Liver (tissue), 9 donors: ENCODE measurements around the gene CYSRT1. TPM values are rescaled to one million over a fixed set of nuclear protein-coding genes. Genes with fewer than 3 reads are reported as not detected.

Experiments used
- DNase-seq: peaks from one replicate; pipeline ENCODE4 v3.0.0-alpha.2; 2017; ENCODE audit warnings: low spot score
- H3K27ac ChIP-seq, 2 donors: one replicate each; pipeline ENCODE4 v1.7.0; 2013; ENCODE audit warnings: inconsistent platforms in 2 of 2, low read length in 2 of 2, control low read depth in 1 of 2, low read depth in 1 of 2, mild to moderate bottlenecking in 1 of 2
- H3K27me3 ChIP-seq, 4 donors: one replicate each; pipeline versions ENCODE4 v1.6.1 to v1.7.0; 2013; ENCODE audit warnings: low read length in 3 of 4, inconsistent platforms in 1 of 4, mild to moderate bottlenecking in 1 of 4, moderate library complexity in 1 of 4; ENCODE audit not compliant: control insufficient read depth in 4 of 4, insufficient read depth in 4 of 4
- H3K36me3 ChIP-seq, 4 donors: one replicate each; pipeline versions ENCODE4 v1.6.1 to v1.7.0; 2013; ENCODE audit warnings: low read length in 3 of 4, mild to moderate bottlenecking in 3 of 4, low read depth in 1 of 4, moderate library complexity in 1 of 4; ENCODE audit not compliant: control insufficient read depth in 4 of 4, insufficient read depth in 3 of 4
- H3K4me1 ChIP-seq, 4 donors: one replicate each; pipeline versions ENCODE4 v1.6.1 to v1.7.0; 2013; ENCODE audit warnings: low read length in 3 of 4, mild to moderate bottlenecking in 3 of 4, moderate library complexity in 1 of 4; ENCODE audit not compliant: control insufficient read depth in 4 of 4, insufficient read depth in 4 of 4
- H3K4me3 ChIP-seq, 3 donors: one replicate each; pipeline versions ENCODE4 v1.6.1 to v1.7.0; 2013; ENCODE audit warnings: low read length in 3 of 3, control low read depth in 1 of 3, low read depth in 1 of 3, mild to moderate bottlenecking in 1 of 3
- H3K9ac ChIP-seq, 2 donors: one replicate each; pipeline ENCODE4 v1.7.0; 2013; ENCODE audit warnings: low read length in 2 of 2, mild to moderate bottlenecking in 2 of 2, moderate library complexity in 2 of 2, control low read depth in 1 of 2, low read depth in 1 of 2
- H3K9me3 ChIP-seq, 4 donors: one replicate each; pipeline versions ENCODE4 v1.6.1 to v1.7.0; 2013; ENCODE audit warnings: low read length in 3 of 4; ENCODE audit not compliant: control insufficient read depth in 4 of 4
- ATF3 ChIP-seq: IDR thresholded peaks from 2 replicates; pipeline ENCODE4 v1.6.1; 2016; ENCODE audit warnings: antibody characterized with exemption
- CTCF ChIP-seq: fragments of 150-350 bp; IDR thresholded peaks from 2 replicates; pipeline ENCODE4 v1.5.1; 2017; ENCODE audit warnings: improper control_type of control experiment, low read depth, low read length; ENCODE audit not compliant: missing input control
- EGR1 ChIP-seq, 2 donors: IDR thresholded peaks; 2 replicates each; pipeline ENCODE4 v1.6.1; 2016 to 2018; ENCODE audit warnings: antibody characterized with exemption in 2 of 2, low read depth in 2 of 2
- FOXA1 ChIP-seq: IDR thresholded peaks from 2 replicates; pipeline ENCODE4 v1.6.1; 2016; ENCODE audit warnings: antibody characterized with exemption
- FOXA2 ChIP-seq: IDR thresholded peaks from 2 replicates; pipeline ENCODE4 v1.6.1; 2016; ENCODE audit warnings: antibody characterized with exemption
- GABPA ChIP-seq, 2 donors: IDR thresholded peaks in 1 of 2; conservative IDR thresholded peaks in 1 of 2; 2 replicates each; pipeline ENCODE4 v1.6.1; 2016; ENCODE audit warnings: antibody characterized with exemption in 2 of 2, mild to moderate bottlenecking in 1 of 2, moderate library complexity in 1 of 2
- HNF4A ChIP-seq, 2 donors: conservative IDR thresholded peaks; 2 replicates each; pipeline ENCODE4 v1.6.1; 2016; ENCODE audit warnings: antibody characterized with exemption in 2 of 2, mild to moderate bottlenecking in 2 of 2
- HNF4G ChIP-seq: IDR thresholded peaks from 2 replicates; pipeline ENCODE4 v1.6.1; 2016; ENCODE audit warnings: antibody characterized with exemption
- JUND ChIP-seq, 2 donors: IDR thresholded peaks; 2 replicates each; pipeline ENCODE4 v1.6.1; 2016; ENCODE audit warnings: antibody characterized with exemption in 2 of 2
- MAX ChIP-seq: IDR thresholded peaks from 2 replicates; pipeline ENCODE4 v1.6.1; 2016; ENCODE audit warnings: antibody characterized with exemption
- NR2F2 ChIP-seq: IDR thresholded peaks from 2 replicates; pipeline ENCODE4 v1.6.1; 2016; ENCODE audit warnings: antibody characterized with exemption
- RAD21 ChIP-seq, 2 donors: IDR thresholded peaks; 2 replicates each; pipeline ENCODE4 v1.6.1; 2016; ENCODE audit warnings: antibody characterized with exemption in 2 of 2, mild to moderate bottlenecking in 2 of 2
- REST ChIP-seq: IDR thresholded peaks from 2 replicates; pipeline ENCODE4 v1.6.1; 2016; ENCODE audit warnings: antibody characterized with exemption, mild to moderate bottlenecking
- RXRA ChIP-seq, 2 donors: IDR thresholded peaks; 2 replicates each; pipeline ENCODE4 v1.6.1; 2017 to 2018; ENCODE audit warnings: antibody characterized with exemption in 2 of 2, mild to moderate bottlenecking in 1 of 2
- SP1 ChIP-seq: IDR thresholded peaks from 2 replicates; pipeline ENCODE4 v1.6.1; 2018; ENCODE audit warnings: antibody characterized with exemption, mild to moderate bottlenecking
- TAF1 ChIP-seq: conservative IDR thresholded peaks from 2 replicates; pipeline ENCODE4 v1.6.1; 2016; ENCODE audit warnings: antibody characterized with exemption, mild to moderate bottlenecking
- YY1 ChIP-seq: IDR thresholded peaks from 2 replicates; pipeline ENCODE4 v1.6.1; 2016; ENCODE audit warnings: antibody characterized with exemption, mild to moderate bottlenecking
- ZBTB33 ChIP-seq: IDR thresholded peaks from 2 replicates; pipeline ENCODE4 v1.6.1; 2016; ENCODE audit warnings: antibody characterized with exemption
- WGBS: extraction: QIAGEN DNeasy Blood & Tissue Kit; methylation state at CpG from one replicate; pipeline ENCODE4 v1.1.7; 2013; 5-methylcytosine and 5-hydroxymethylcytosine counted together
- polyA plus RNA-seq, 2 donors: library from polyadenylated mRNA; stranded (reverse) in 1 of 2; unstranded in 1 of 2; fragments of 200-250 nt in 1 of 2; fragments of >200 nt in 1 of 2; fragmentation: Nextera tagmentation in 1 of 2; extraction: Ambion mirVana in 1 of 2; gene quantifications; one replicate each; pipeline versions ENCODE4 v1.2.1 to v1.2.3, GENCODE V29; 2013 to 2015
- total RNA-seq, 2 donors: library from RNA; depleted of rRNA; stranded (reverse); fragments of >200 nt; gene quantifications; one replicate each; pipeline ENCODE4 v1.2.3, GENCODE V29; 2014
- donor health status: healthy.
- donor health status: healthy.
- donor health status: healthy.
- donor health status: healthy.
- donor health status: healthy.

Gene CYSRT1
- total and polyA plus RNA-seq, 4 donors, result 0.14 to 0.50 (median 0.20) TPM

- TF ChIP-seq REST (no peak), YY1 (no peak)
These were observed 32.6 kb upstream of the CYSRT1 start (continued) for GRCh38 chr9:137192448-137192780.

GRCh38 chr9:137192859-137193258 is 32.1 kb upstream of the CYSRT1 start:
- 91% methylated on average over 2 of the region's 2 CpGs for WGBS
- Histone ChIP-seq H3K27ac (no peak overlapping the region), H3K36me3 (peaks cover 3 to 17% (median 5%) of the 10 kb centered on the region in 4 donors), H3K27me3 (no peaks in the 10 kb centered on the region), H3K4me1 (peaks cover 26 to 70% (median 58%) of the 10 kb centered on the region in 4 donors), H3K9me3 (no peaks in the 10 kb centered on the region), H3K4me3 (no peak overlapping the region), H3K9ac (no peak overlapping the region)
- TF ChIP-seq RXRA (IDR thresholded peaks at IDR 0.05) (no peak), TAF1 (no peak), FOXA2 (no peak), ZBTB33 (no peak), FOXA1 (no peak), SP1 (no peak), EGR1 (IDR thresholded peaks at IDR 0.05; ENCODE audit: low read depth in 2 of 2) (no peak), RAD21 (IDR thresholded peaks at IDR 0.05) (no peak), REST (no peak), JUND (IDR thresholded peaks at IDR 0.05) (no peak), HNF4A (conservative IDR thresholded peaks at IDR 0.05) (no peak), GABPA (IDR thresholded peaks at IDR 0.05 in 1 of 2, conservative IDR thresholded peaks at IDR 0.05 in 1 of 2) (no peak), MAX (no peak), ATF3 (no peak), YY1 (no peak), HNF4G (no peak), CTCF (no peak), NR2F2 (no peak)
- no peak for DNase-seq
